Suprapubic skin (tissue), 4 donors: ENCODE measurements around the gene SUPT5H.

ENCODE experiments used
- CTCF ChIP-seq, 2 donors: fragments of 200-600 bp in 1 of 2; fragments of 450-650 bp in 1 of 2; sonication (generic) in 1 of 2; IDR thresholded peaks; one replicate each; pipeline ENCODE4 v1.5.1; 2016 to 2019; ENCODE audit warnings: antibody characterized with exemption in 2 of 2, mild to moderate bottlenecking in 1 of 2, moderate library complexity in 1 of 2
- EP300 ChIP-seq: sonication (generic); formaldehyde crosslinking; IDR thresholded peaks from one replicate; pipeline ENCODE4 v1.6.1; 2017; ENCODE audit warnings: antibody characterized with exemption
- POLR2A ChIP-seq, 2 donors: fragments of 450-650 bp; IDR thresholded peaks; one replicate each; pipeline ENCODE4 v1.6.1; 2017; ENCODE audit warnings: antibody characterized with exemption in 2 of 2, mild to moderate bottlenecking in 2 of 2, moderate library complexity in 2 of 2
- POLR2AphosphoS5 ChIP-seq, 3 donors: sonication (generic); formaldehyde crosslinking; IDR thresholded peaks; one replicate each; pipeline ENCODE4 v1.6.1; 2017; ENCODE audit warnings: antibody characterized with exemption in 3 of 3

GRCh38 chr19:39469036-39469435, 23.7 kb downstream of the SUPT5H start:
- TF ChIP-seq POLR2A (IDR thresholded peaks at IDR 0.05) = no peak
- no peak for TF ChIP-seq CTCF (IDR thresholded peaks at IDR 0.05)
- TF ChIP-seq EP300 = no peak
- no peak for TF ChIP-seq POLR2AphosphoS5 (IDR thresholded peaks at IDR 0.05)
